Stimulated activated naive CD8-positive, alpha-beta T cell treated with anti-CD3 and anti-CD28 coated beads, Interleukin-15, Interleukin-2, amounts not matched to agents 100 U/mL and 50 U/mL, for 24 hours (primary cell): Measurements from ENCODE around the gene BMAL1.

Source experiments
- ATAC-seq: fragments of 150-1000 bp; cut with Tn5 transposase; one replicate; pipeline ENCODE4 v1.10.0; 2021
- DNase-seq: peaks from one replicate; pipeline ENCODE4 v3.0.0; 2021

The BMAL1 gene

DNA sequence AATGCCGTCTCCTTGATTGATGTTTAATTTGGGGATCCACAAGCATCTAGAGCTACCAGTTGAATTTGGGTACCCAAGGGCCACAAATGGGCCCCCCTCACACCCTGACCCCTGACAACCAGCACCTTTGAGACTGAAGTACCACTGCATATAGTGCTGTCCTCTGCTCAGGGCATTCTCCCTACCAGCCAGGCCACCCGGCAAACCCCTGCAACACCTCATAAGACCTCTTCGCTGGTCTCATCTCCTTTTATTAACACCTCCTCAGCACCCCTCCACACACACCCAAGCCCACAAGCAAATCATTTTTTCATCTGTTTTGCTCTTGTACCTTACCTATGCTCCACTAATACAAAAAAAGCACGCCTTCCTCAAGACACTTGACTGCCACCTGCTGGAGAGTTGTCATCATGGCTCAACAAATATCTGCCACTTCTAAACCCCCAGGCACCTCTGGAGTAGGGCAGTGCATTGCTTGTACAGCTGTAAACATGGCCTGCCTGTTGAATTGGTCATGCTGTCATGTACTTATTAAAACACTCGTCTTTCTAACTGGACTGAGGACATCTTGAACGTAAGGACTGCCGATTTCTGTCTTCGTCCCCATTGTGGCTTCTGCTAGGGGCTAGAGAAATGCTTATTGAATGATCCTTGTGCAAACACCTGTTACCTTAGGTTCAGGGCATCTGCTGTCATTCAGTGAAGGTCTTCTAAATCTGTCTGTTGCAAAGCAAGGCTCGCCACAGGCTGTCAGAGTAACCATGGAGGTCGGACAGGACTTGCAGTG lies 66.5 kb downstream of the BMAL1 start:
- peak; percentile 80 for DNase-seq
- peak; percentile 38 for ATAC-seq

DNA sequence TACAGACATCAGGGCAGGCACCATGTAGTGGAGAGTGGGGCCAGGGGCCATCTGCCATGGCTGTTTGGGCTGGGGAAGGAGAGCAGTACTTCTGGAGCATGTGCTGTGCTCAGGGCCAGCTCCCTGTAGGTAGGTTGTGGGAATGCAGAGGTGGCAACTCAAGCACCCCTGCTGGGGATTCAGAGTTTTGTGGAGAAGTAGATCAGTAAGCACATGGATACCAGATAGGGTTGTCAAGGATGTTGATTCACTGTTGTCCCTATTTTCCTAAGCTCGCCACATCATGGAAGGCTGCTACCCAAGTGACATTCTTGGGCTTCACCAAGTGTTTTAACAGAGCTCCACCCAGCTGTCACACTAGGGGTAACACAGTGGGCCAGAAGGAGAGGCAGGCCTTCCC lies 67.2 kb downstream of the BMAL1 start:
- DNase-seq: no peak
- ATAC-seq: no peak

- ATAC-seq (no peak), DNase-seq (no peak)
Observed at GRCh38 chr11:13346470-13346869, 68.9 kb downstream of the BMAL1 start.

DNA sequence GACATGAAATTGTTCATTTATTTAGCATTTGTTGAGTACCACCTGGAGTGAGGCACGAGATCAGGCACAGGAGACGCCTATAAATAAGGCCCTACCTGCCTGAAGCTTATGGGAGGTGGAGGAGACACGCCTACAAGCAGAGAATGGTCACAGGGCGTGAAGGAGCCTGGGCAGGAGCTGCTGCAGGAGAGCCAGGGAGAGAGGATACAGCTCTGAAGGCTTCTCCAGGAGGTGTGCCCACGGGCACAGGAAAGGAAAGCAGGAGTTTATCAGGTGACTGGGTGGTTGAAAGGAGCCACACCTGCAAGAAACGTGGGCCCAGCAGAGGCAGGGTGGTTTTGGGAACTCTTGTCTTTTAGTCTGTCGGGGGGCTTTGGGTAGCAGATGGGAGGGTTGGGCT lies 70.3 kb downstream of the BMAL1 start:
- ATAC-seq: no peak
- no peak for DNase-seq

DNA sequence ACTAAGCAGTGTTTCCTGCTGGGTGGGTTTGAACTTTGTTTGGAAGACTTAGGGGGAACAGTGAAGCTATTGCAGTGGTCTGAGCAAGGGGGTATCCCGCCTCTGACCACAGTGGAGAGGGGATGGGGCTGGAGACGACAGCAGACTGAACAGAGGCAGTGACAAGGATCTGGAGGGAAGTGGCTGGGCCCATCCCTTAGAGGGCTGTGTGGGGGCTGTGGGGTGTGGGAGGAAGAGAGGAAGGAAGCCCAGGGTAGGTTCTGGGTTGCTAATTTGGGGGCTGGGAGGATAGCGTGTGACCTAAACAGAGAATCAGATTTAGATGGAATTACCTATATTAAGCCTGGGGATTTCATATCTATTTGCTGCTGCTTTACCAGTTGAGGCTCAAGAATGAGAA lies 70.7 kb downstream of the BMAL1 start:
- no peak for DNase-seq
- peak; percentile 29 for ATAC-seq

DNA sequence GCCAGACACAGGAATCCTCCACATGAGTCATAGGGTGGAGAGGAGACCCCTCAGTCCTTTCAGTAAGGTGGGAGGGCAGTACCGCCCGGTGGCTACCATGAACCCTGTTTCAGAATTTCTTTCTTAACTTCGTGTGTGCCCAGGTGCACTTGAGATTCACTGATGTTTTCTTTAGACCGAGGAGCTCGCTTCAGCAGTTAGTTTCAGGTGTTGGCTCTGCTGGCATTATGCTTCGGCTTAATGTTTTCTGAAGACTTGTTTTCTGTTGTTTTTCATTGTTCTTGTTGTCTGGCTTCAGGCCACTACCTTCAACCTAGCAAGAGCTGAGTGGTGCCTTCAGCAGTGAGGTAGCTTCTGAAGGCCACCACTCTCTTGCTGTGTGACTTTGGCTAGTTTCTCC lies 71.5 kb downstream of the BMAL1 start:
- no peak for ATAC-seq
- no peak for DNase-seq

DNA sequence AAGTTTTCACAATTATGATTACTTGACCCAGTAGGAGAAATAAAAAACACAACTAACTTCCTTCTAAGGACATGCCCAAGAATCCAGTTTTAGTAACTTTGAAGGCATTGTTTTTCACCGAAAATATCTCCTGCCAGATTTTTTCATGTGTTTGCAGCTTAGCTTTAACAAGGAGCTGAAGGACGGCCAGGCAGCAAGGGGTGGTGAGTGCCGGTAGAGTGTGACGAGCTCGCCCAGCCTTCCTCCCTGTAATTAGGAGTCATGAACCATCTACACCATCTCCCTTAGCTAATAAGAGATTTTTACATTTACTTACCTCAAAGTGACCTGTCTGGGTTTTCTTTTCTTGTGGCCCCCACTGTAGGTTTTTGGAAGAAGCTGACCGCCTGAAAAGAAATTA lies 72.0 kb downstream of the BMAL1 start:
- DNase-seq (no peak), ATAC-seq (no peak)

DNA sequence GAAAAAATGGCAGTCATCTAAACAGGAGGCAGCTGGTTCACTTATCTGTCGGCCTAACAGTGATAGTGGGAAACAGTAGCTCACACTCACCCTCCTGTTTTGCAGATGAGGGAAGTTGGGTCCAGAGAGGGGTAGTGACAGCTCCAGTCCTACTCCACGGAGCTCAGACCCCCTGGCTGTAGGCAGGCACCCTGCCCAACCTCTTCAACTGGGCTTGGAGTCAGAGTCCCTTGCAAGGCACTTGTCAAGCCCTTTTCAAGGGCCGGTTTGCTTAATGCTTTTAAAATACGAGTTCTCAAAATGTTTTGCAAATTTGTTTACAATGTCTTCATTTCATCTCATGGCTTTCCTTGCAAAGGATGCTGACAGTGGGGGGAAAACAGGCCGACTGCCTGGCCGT lies 75.1 kb downstream of the BMAL1 start:
- DNase-seq: no peak
- ATAC-seq: no peak

DNA sequence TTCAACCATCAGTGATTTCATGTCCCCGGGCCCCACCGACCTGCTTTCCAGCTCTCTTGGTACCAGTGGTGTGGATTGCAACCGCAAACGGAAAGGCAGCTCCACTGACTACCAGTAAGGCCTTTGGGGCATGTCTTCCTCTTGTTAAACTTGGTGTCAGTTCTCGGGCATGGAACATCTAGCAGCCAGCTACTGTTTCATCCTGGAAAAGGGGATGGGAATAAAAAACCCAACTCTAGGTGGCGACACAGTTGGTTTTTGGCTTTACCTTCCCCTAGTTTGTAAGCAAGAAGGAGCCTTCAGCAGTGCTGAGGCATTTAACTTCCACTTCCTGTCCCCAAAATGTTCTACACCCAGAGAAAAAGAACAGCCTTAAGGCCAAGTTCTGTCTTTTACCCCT lies 76.7 kb downstream of the BMAL1 start:
- DNase-seq (no peak), ATAC-seq (no peak)

GRCh38 chr11:13355191-13355590 lies 77.6 kb downstream of the BMAL1 start:
- no peak for DNase-seq
- ATAC-seq: no peak

DNA sequence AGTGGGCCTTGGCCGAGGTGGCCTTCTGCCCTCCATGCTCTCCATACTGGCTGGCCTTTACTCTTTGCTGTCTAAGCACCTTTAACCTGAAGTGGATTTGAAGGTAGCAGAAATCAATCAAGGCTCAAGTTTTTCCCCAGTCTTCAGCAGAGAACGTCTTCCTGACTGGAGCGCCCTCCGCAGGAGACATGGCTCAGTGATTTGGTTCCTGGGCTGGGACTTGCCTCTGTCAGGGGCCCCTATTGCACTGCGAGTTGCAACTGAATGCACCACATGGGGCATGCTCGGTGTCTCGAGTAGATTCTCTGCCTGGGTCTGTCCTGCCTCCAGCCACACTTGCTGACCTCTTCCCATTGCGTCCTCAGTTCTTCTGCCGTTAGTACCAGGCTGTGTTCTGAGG lies 79.6 kb downstream of the BMAL1 start:
- DNase-seq (no peak), ATAC-seq (no peak)

GRCh38 chr11:13358596-13359270 lies 81.1 kb downstream of the BMAL1 start:
- DNase-seq (no peak), ATAC-seq (no peak)

DNA sequence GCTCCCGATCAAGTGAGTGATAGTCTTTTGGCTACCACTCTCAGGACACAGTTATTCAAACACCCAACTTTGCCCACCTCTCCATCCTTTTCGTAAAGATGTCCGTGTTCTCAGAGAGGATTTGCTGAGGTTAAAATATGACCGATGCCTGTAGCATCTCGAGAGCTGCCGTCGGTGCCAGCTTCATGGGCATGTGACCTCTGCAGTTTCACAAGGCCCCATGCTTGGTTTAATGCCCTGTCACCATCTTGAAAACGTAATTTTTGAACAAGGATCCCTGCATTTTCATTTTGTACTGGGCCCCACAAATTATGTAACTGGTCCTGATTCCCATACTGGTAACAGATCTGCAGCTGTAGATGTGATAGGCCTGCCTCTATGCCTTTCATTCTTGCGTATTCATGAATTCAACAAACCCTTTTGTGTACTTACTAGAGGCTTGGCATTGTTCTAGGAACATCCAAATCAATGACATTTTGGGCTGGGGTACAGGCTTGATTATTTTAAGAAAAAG lies 85.1 kb downstream of the BMAL1 start:
- ATAC-seq (no peak), DNase-seq (no peak)

DNA sequence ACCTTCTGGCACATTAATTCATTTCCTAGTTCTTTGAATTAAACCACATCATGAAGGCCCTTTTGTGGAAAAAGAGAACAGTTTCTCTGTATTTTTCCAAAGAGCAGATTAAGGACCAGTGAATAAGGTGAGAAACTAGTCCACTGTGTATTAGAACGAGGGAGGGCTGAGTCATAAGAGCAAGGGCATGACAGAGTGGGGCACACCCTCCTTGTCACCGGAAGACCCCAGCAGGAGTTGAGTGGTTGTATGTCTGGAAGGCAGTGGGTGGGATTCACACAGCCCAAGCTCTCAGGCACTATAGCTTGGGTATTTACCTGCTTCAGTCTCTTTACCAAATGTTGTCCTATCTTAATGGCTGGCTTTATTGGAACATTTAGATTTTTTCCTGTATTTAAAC lies 86.8 kb downstream of the BMAL1 start:
- ATAC-seq (no peak), DNase-seq (no peak)

DNA sequence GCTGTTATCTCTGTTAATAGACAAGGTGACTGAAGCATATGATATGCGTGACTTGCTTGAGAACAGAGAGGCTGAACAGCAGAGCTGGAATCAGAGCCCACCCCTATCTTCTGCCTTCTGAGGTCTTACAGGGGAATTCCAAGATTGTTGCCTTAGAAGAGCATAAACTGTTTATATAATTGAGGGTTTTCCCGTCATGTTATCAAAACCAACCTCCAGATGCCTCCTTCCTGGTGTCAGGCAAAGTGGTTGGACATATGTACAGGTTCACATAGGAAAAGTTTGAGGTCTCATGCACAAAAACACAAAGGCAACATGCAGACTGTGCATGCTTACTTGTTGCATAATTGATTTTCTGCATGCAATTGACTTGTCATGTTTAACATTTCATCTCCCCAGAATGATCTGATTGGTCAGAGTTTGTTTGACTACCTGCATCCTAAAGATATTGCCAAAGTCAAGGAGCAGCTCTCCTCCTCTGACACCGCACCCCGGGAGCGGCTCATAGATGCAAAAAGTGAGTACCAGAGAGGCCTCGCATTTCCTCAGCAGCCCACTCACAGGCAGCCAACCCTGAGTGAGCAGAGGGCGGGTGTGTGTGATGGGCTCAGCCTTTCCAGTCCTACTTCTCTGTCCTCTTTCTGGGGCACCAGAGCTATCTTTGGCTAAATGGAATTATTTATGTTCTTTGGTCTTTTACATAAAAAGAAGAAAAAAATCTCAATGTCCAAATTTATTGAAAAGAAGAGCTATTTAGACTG lies 88.9 kb downstream of the BMAL1 start:
- DNase-seq: no peak
- ATAC-seq: no peak

GRCh38 chr11:13367115-13367514 lies 89.5 kb downstream of the BMAL1 start:
- ATAC-seq (no peak), DNase-seq (no peak)

- no peak for DNase-seq
- ATAC-seq: no peak
Observed at GRCh38 chr11:13368041-13368446, 90.5 kb downstream of the BMAL1 start.

DNA sequence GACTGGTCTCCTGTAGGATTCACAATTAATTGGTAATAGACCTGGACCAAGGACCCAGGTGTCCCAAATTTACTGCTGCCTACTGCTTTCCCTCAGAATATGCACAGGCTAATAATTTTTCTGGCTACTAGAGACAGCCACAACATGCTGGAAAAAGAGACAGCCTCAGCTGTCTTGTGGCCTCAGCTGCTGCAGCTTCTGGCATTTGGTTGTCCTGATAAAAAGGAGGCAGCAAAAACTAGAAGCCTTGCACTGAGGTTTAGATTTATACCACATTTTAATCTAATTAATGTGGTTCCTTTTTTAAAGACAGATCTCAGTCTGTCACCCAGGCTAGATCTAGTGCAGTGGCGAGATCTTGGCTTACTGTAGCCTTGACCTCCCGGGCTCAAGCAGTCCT lies 95.6 kb downstream of the BMAL1 start:
- DNase-seq: no peak
- ATAC-seq: no peak

DNA sequence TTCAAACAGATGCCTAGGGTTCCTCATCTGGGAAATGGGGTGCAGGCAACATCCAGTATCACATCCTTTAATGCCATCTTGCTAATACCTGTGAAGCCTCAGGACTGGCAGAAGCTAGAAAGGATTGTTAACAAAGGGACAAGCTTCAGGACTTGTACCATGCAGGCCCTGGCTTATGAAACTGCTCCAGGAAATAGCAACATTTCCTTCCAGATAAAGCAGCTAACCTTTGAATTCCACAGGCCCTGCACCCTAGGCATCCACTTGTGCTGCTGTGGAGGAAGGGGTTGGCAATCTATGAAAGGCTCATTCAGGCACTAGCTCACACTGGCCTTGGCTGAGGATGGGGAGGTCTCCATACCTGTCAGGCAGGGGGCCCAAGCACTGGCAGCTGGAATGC lies 98.2 kb downstream of the BMAL1 start:
- no peak for ATAC-seq
- no peak for DNase-seq

DNA sequence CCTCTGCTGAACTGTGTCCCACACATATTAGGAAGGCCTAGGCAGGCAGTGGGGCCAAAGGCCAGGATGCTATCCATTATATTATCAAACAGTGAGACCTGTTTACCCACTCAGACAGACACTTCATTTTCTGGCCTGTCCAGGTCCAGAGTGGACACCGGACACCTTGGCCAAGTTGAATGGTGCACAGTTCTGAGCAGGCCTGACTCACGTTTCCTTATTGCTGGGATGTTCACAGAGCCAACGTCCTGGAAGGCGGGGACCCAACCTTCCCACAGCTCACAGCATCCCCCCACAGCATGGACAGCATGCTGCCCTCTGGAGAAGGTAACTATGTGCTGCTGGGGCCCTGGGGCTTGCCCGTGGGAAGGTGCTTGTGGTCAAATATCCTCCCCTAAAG lies 98.8 kb downstream of the BMAL1 start:
- no peak for DNase-seq
- no peak for ATAC-seq

DNA sequence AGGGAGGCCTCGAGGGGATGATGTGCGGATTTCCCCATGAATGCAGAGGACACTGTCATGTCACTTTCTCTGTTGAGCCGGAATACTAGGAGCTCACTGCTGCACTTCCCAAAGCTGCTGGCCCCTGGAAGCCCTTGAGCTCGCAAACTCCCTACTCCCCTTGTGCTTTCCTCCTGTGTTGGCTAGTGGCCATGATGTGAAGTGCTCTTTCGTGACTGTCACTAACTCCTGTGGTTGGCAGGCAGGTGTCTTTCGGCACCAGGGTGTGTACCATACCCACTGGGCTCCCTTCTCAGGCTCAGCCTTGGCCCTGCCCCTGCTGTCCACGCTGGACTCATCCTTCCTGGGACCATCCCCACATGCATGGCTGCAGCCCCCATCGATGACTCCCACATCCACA lies 99.2 kb downstream of the BMAL1 start:
- no peak for ATAC-seq
- no peak for DNase-seq

DNA sequence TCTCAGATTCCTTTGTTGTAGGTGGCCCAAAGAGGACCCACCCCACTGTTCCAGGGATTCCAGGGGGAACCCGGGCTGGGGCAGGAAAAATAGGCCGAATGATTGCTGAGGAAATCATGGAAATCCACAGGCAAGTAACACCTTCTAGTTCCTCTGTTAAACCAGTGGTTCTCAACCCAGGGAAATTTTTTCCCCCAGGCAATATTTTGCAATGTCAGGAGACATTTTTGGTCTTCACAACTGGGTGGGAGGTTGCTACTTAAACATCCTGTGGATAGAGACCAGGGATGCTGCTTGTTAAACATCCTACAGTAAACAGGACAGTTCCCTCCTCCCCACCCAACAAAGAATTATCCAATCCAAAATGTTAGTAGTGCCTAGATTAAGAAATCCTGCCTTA lies 100.7 kb downstream of the BMAL1 start:
- DNase-seq: no peak
- ATAC-seq: no peak

GRCh38 chr11:13380731-13381130 lies 103.1 kb downstream of the BMAL1 start:
- no peak for DNase-seq
- ATAC-seq: no peak
